Heart left ventricle (tissue), 16 donors: Measurements from ENCODE around the gene GATAD2A. TPM values are rescaled to one million over a fixed set of nuclear protein-coding genes. Genes with fewer than 3 reads are reported as not detected.

Experiments used
- ATAC-seq, 4 donors: fragments of 200-7000 bp; cut with Tn5 transposase; one replicate each; pipeline ENCODE4 v1.9.1; 2020 to 2022; ENCODE audit warnings: moderate library complexity in 4 of 4, mild to moderate bottlenecking in 3 of 4, moderate number of reproducible peaks in 1 of 4
- DNase-seq, 5 donors: peaks; one replicate each; pipeline ENCODE4 v3.0.0-alpha.2; 2020
- H3K27ac ChIP-seq, 12 donors: fragments of 200-600 bp; sonication (generic) in 4 of 12; one replicate each; pipeline versions ENCODE4 v1.5.0 to v1.8.0; 2016 to 2022; ENCODE audit warnings: mild to moderate bottlenecking in 2 of 12
- H3K27me3 ChIP-seq, 9 donors: fragments of 200-600 bp; sonication (generic) in 2 of 9; one replicate each; pipeline versions ENCODE4 v1.5.1 to v1.8.0; 2016 to 2022; ENCODE audit warnings: mild to moderate bottlenecking in 3 of 9
- H3K36me3 ChIP-seq, 9 donors: fragments of 200-600 bp; sonication (generic) in 2 of 9; one replicate each; pipeline versions ENCODE4 v1.5.0 to v1.8.0; 2018 to 2022; ENCODE audit warnings: mild to moderate bottlenecking in 2 of 9
- H3K4me1 ChIP-seq, 12 donors: fragments of 200-600 bp; sonication (generic) in 4 of 12; one replicate each; pipeline versions ENCODE4 v1.5.0 to v1.8.0; 2016 to 2022; ENCODE audit warnings: mild to moderate bottlenecking in 3 of 12
- H3K4me3 ChIP-seq, 12 donors: fragments of 200-600 bp; sonication (generic) in 4 of 12; one replicate each; pipeline versions ENCODE4 v1.5.0 to v1.8.0; 2017 to 2022; ENCODE audit warnings: mild to moderate bottlenecking in 9 of 12, moderate library complexity in 4 of 12
- H3K9me3 ChIP-seq, 12 donors: fragments of 200-600 bp; sonication (generic) in 4 of 12; one replicate each; pipeline versions ENCODE4 v1.5.0 to v1.8.0; 2016 to 2022; ENCODE audit warnings: mild to moderate bottlenecking in 1 of 12
- POLR2A ChIP-seq, 2 donors: fragments of 450-650 bp; IDR thresholded peaks; one replicate each; pipeline ENCODE4 v1.6.1; 2017; ENCODE audit warnings: antibody characterized with exemption in 2 of 2, mild to moderate bottlenecking in 2 of 2, moderate library complexity in 2 of 2
- WGBS, 4 donors: extraction: QIAGEN DNeasy Blood & Tissue Kit in 2 of 4; methylation state at CpG; one replicate each; pipeline versions ENCODE4 v1.1.5 to v1.1.7; 2013 to 2018; 5-methylcytosine and 5-hydroxymethylcytosine counted together
- intact Hi-C, 10 donors: fragments of 100-400 bp; cut with DNase I; formaldehyde crosslinking; loops; one replicate each; pipeline versions ENCODE4 v1.11.1 to v1.14.2; 2022
- polyA plus RNA-seq, 2 donors: library from polyadenylated mRNA; stranded (reverse); fragments of 200-250 nt; gene quantifications; one replicate each; pipeline ENCODE4 v1.2.3, GENCODE V29; 2013
- total RNA-seq, 9 donors: library from RNA; depleted of rRNA in 2 of 9; stranded (reverse); fragments of >200 nt in 2 of 9; fragmentation: NEBNext Ultra II Directional in 3 of 9; extraction: Animal tissue kit (Norgen Biotek cat#: 25700) in 3 of 9; gene quantifications; one replicate each; pipeline versions ENCODE4 v1.1.0 to v1.2.4, GENCODE V29; 2016 to 2023
- TF ChIP-seq, protein P1 (sequence below), 12 donors: fragments of 200-600 bp; sonication (generic) in 4 of 12; IDR thresholded peaks; one replicate each; pipeline versions ENCODE4 v1.5.0 to v1.8.0; 2018 to 2022; ENCODE audit warnings: antibody characterized with exemption in 12 of 12, mild to moderate bottlenecking in 5 of 12
- donor health status: ischemic (EF 13 %, LVEDD 7.1; RV severe dilation, severe dysfunction).
- donor health status: healthy with polysubstance abuse.
- donor health status: DM: no; HTN: yes; CAD: no.
- donor health status: DM: no; HTN: no; CAD: no.
- donor health status: ischemic (EF 25% LVEDD 6.9; RV normal size, moderate dysfunction).
- donor health status: ischemic (EF 25% LVEDD 5.7; RV mildly dilated, moderate dysfunction).
- donor health status: healthy.
- donor health status: DM: yes; HTN: yes; CAD: no.
- donor health status: ischemic (EF 35%, LVEDD 5.7; RV mildly dilated, moderate dysfunction).
- donor health status: nonischemic (EF 11% LVEDD 7.7; RV severe dilation, severe dysfunction).
- donor health status: DM: yes; HTN: yes; CAD: no.
- donor health status: PGD.
- donor health status: ischemic (EF 29% LVEDD 5.4; RV normal size, mild dysfunction).
- donor health status: nonischemic (EF 23%, LVEDD 6.1; RV moderate dilation, normal function).

Gene GATAD2A
- total and polyA plus RNA-seq, 11 donors: 7.5 to 49.5 (median 30.5) TPM

GRCh38 chr19:19508217-19508616 lies 102.7 kb downstream of the GATAD2A start:
- DNase-seq: no peak
- H3K36me3 ChIP-seq: peaks cover 0 to 50% (median 40%) of the 10 kb centered on the region in 9 donors
- intact Hi-C loops: no loop called here
- ATAC-seq: peak in 1 of 4 donors; percentile 6
- TF ChIP-seq, protein P1, sequence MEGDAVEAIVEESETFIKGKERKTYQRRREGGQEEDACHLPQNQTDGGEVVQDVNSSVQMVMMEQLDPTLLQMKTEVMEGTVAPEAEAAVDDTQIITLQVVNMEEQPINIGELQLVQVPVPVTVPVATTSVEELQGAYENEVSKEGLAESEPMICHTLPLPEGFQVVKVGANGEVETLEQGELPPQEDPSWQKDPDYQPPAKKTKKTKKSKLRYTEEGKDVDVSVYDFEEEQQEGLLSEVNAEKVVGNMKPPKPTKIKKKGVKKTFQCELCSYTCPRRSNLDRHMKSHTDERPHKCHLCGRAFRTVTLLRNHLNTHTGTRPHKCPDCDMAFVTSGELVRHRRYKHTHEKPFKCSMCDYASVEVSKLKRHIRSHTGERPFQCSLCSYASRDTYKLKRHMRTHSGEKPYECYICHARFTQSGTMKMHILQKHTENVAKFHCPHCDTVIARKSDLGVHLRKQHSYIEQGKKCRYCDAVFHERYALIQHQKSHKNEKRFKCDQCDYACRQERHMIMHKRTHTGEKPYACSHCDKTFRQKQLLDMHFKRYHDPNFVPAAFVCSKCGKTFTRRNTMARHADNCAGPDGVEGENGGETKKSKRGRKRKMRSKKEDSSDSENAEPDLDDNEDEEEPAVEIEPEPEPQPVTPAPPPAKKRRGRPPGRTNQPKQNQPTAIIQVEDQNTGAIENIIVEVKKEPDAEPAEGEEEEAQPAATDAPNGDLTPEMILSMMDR (IDR thresholded peaks at IDR 0.05): no peak
- H3K4me1 ChIP-seq: no peaks in the 10 kb centered on the region
- no peaks in the 10 kb centered on the region for H3K27me3 ChIP-seq
- 83 to 91% (median 86%) methylated on average over 9 to 11 of the region's 11 CpGs for WGBS, 4 donors
- no peaks in the 10 kb centered on the region for H3K9me3 ChIP-seq
- no peak overlapping the region for H3K27ac ChIP-seq
- no peak overlapping the region for H3K4me3 ChIP-seq

GRCh38 chr19:19510432-19510831 lies 105.0 kb downstream of the GATAD2A start:
- 33 to 46% (median 37%) methylated on average over 6 of the region's 6 CpGs for WGBS, 4 donors
- intact Hi-C loops: no loop called here
- H3K4me1 ChIP-seq: peaks cover 0 to 16% (median 4%) of the 10 kb centered on the region in 12 donors
- peaks cover 0 to 5% (median 0%) of the 10 kb centered on the region in 12 donors for H3K9me3 ChIP-seq
- ATAC-seq (no peak), DNase-seq (no peak)
- H3K36me3 ChIP-seq: peaks cover 0 to 31% (median 18%) of the 10 kb centered on the region in 9 donors
- no peaks in the 10 kb centered on the region for H3K27me3 ChIP-seq
- H3K27ac ChIP-seq: no peak overlapping the region
- TF ChIP-seq POLR2A (IDR thresholded peaks at IDR 0.05): no peak
- TF ChIP-seq, protein P1 (IDR thresholded peaks at IDR 0.05): no peak
- H3K4me3 ChIP-seq: no peak overlapping the region

GRCh38 chr19:19513682-19514081 lies 108.2 kb downstream of the GATAD2A start:
- peak overlapping the region in 3 of 12 donors; percentile 20 to 72 (median 46) for H3K27ac ChIP-seq
- intact Hi-C loops: no loop called here
- 81 to 89% (median 82%) methylated on average over 15 to 17 of the region's 17 CpGs for WGBS, 4 donors
- H3K27me3 ChIP-seq: no peaks in the 10 kb centered on the region
- H3K4me1 ChIP-seq: peaks cover 0 to 39% (median 24%) of the 10 kb centered on the region in 12 donors
- peak overlapping the region in 10 of 12 donors; percentile 13 to 47 (median 39) for H3K4me3 ChIP-seq
- H3K36me3 ChIP-seq: peaks cover 0 to 4% (median 0%) of the 10 kb centered on the region in 9 donors
- ATAC-seq (no peak), DNase-seq (no peak)
- H3K9me3 ChIP-seq: peaks cover 0 to 5% (median 0%) of the 10 kb centered on the region in 12 donors
- TF ChIP-seq POLR2A (IDR thresholded peaks at IDR 0.05): no peak
- TF ChIP-seq, protein P1 (IDR thresholded peaks at IDR 0.05): no peak

DNA sequence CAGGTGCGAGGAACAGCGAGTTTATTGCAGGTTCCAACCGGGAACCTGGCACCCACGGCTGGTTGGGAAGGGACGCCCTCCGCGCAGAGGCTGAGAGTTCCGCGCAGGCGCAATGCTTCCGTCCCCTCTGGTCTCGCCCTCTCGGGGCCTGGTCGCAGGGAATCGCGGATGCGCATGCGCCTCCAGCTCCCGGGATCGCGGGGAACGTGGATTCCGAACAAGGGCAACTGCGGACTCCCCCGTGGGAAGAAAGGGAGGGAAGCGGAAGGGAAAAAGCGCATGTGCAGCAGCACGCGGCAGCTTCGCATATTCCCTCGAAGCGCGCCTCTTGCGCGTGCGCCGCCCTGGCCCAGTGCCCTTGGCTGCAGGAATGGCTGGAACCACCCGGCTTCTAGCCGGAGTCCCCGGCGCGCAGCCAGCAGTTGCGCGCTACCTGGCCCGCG lies 108.8 kb downstream of the GATAD2A start:
- H3K27ac ChIP-seq: peak overlapping the region in 4 of 12 donors; percentile 6 to 72 (median 33)
- H3K27me3 ChIP-seq: no peaks in the 10 kb centered on the region
- H3K4me3 ChIP-seq: peak overlapping the region in 10 of 12 donors; percentile 13 to 47 (median 39)
- peaks cover 0 to 7% (median 3%) of the 10 kb centered on the region in 9 donors for H3K36me3 ChIP-seq
- DNase-seq: peak; percentile 78 to 95 (median 90)
- H3K4me1 ChIP-seq: peaks cover 0 to 42% (median 26%) of the 10 kb centered on the region in 12 donors
- TF ChIP-seq POLR2A (IDR thresholded peaks at IDR 0.05): peak in 1 of 2 donors; percentile 32
- TF ChIP-seq, protein P1 (IDR thresholded peaks at IDR 0.05): no peak
- ATAC-seq: peak in 3 of 4 donors; percentile 37 to 56 (median 43)
- 13 to 27% (median 14%) methylated on average over 34 to 46 of the region's 46 CpGs for WGBS, 4 donors
- intact Hi-C loops: no loop called here
- peaks cover 0 to 5% (median 0%) of the 10 kb centered on the region in 12 donors for H3K9me3 ChIP-seq
